ENCODE data around the gene VCAM1.

GRCh38 chr1:100706296-100706695 lies 13.2 kb upstream of the VCAM1 start:
- TF ChIP-seq CTCF (IDR thresholded peaks at IDR 0.05) (no peak), POLR2AphosphoS5 (IDR thresholded peaks at IDR 0.05) (no peak)

Measured in esophagus muscularis mucosa (tissue), 3 donors.